Prostate gland (tissue), 2 donors: ENCODE data around the gene SLC49A4. TPM values are rescaled to one million over a fixed set of nuclear protein-coding genes. Genes with fewer than 3 reads are reported as not detected.

Experiments used
- DNase-seq: peaks from one replicate; pipeline ENCODE4 v3.0.0-alpha.2; 2019; ENCODE audit warnings: low spot score
- H3K27ac ChIP-seq, 2 donors: fragments of 200-600 bp; sonication (generic); 2 replicates each; pipeline ENCODE4 v1.5.1; 2017 to 2019
- H3K27me3 ChIP-seq: fragments of 200-600 bp; sonication (generic); replicated peaks from 2 replicates; pipeline ENCODE4 v1.5.1; 2019; ENCODE audit not compliant: insufficient read depth
- H3K36me3 ChIP-seq, 2 donors: fragments of 200-600 bp; sonication (generic); 1 replicate in 1 of 2; 2 replicates in 1 of 2; pipeline versions ENCODE4 v1.5.1 to v1.8.1; 2017 to 2019
- H3K4me1 ChIP-seq: fragments of 200-600 bp; sonication (generic); replicated peaks from 2 replicates; pipeline ENCODE4 v1.5.1; 2019
- H3K4me3 ChIP-seq, 2 donors: fragments of 200-600 bp; sonication (generic); 2 replicates each; pipeline ENCODE4 v1.5.1; 2017 to 2019
- H3K9me3 ChIP-seq: fragments of 200-600 bp; sonication (generic); 2 replicates; pipeline ENCODE4 v1.5.1; 2017
- CTCF ChIP-seq, 4 experiments: fragments of 200-600 bp in 2 of 4; fragments of 450-650 bp in 2 of 4; sonication (generic) in 2 of 4; IDR thresholded peaks; 1 replicate in 3 of 4; 2 replicates in 1 of 4; pipeline ENCODE4 v1.5.1; 2016 to 2019; ENCODE audit warnings: antibody characterized with exemption in 4 of 4, mild to moderate bottlenecking in 2 of 4, moderate library complexity in 2 of 4
- POLR2A ChIP-seq: fragments of 450-650 bp; IDR thresholded peaks from one replicate; pipeline ENCODE4 v1.6.1; 2016; ENCODE audit warnings: antibody characterized with exemption, mild to moderate bottlenecking
- POLR2AphosphoS5 ChIP-seq: sonication (generic); formaldehyde crosslinking; IDR thresholded peaks from one replicate; pipeline ENCODE4 v1.6.1; 2017; ENCODE audit warnings: antibody characterized with exemption
- WGBS: methylation state at CpG from one replicate; pipeline ENCODE4 v1.1.5; 2018; 5-methylcytosine and 5-hydroxymethylcytosine counted together
- intact Hi-C: fragments of 100-400 bp; cut with DNase I; formaldehyde crosslinking; loops from one replicate; pipeline ENCODE4 v1.14.2; 2022
- total RNA-seq, 2 donors: library from RNA; depleted of rRNA; stranded (reverse); fragments of >200 nt; gene quantifications; one replicate each; pipeline ENCODE4 v1.1.0, GENCODE V29; 2016

SLC49A4 gene
- total RNA-seq, 2 donors from 2014 or later, result 26.7 to 34.7 TPM

GRCh38 chr3:122864498-122864897 is 69.6 kb downstream of the SLC49A4 start:
- Histone ChIP-seq H3K9me3 (no peaks in the 10 kb centered on the region), H3K4me1 (no peaks in the 10 kb centered on the region), H3K4me3 (no peak overlapping the region), H3K27me3 (no peaks in the 10 kb centered on the region), H3K27ac (no peak overlapping the region), H3K36me3 (peaks cover 0 to 5% of the 10 kb centered on the region in 2 donors)
- no peak for DNase-seq
- TF ChIP-seq POLR2AphosphoS5 (no peak), CTCF (IDR thresholded peaks at IDR 0.05) (no peak), POLR2A (no peak)
- intact Hi-C loops, result no loop called here

DNA sequence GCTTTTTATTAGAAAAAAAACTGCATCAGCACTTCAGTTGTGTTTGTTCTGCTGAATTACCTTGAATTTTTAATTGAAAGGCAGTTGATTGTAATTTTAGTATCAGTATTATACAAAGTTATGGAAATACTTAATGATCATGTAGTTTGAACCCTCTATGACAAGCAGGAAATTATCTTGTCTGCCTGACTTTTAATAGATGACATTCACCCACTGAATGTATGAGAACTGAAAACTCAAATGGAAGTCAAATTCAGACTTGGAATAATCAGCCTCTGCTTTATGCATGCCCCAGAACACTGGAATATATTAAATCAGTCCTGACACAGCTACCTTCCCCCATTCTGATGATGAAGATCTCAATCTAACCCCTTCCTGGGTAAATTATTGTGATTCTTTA is 73.5 kb downstream of the SLC49A4 start:
- intact Hi-C loops, result no loop called here

GRCh38 chr3:122873741-122874515 is 79.1 kb downstream of the SLC49A4 start:
- DNase-seq, result no peak
- H3K4me1 ChIP-seq, result no peaks in the 10 kb centered on the region
- H3K4me3 ChIP-seq, result no peak overlapping the region
- intact Hi-C loops, result no loop called here
- H3K36me3 ChIP-seq, result no peaks in the 10 kb centered on the region
- no peaks in the 10 kb centered on the region for H3K27me3 ChIP-seq
- no peak for TF ChIP-seq POLR2AphosphoS5
- no peak for TF ChIP-seq CTCF (IDR thresholded peaks at IDR 0.05)
- no peak for TF ChIP-seq POLR2A
- H3K27ac ChIP-seq, result no peak overlapping the region
- WGBS, result 83% methylated on average over 9 of the region's 9 CpGs
- H3K9me3 ChIP-seq, result no peaks in the 10 kb centered on the region

More for the DNA sequence above, 73.5 kb downstream of the SLC49A4 start:
- no peaks in the 10 kb centered on the region for H3K27me3 ChIP-seq
- no peak overlapping the region for H3K27ac ChIP-seq
- no peaks in the 10 kb centered on the region for H3K36me3 ChIP-seq
- H3K9me3 ChIP-seq, result no peaks in the 10 kb centered on the region
- H3K4me1 ChIP-seq, result no peaks in the 10 kb centered on the region
- H3K4me3 ChIP-seq, result no peak overlapping the region
- TF ChIP-seq POLR2A (no peak), CTCF (IDR thresholded peaks at IDR 0.05) (no peak), POLR2AphosphoS5 (no peak)
- DNase-seq, result no peak

- TF ChIP-seq POLR2AphosphoS5, result no peak
- TF ChIP-seq POLR2A, result no peak
- no peak for TF ChIP-seq CTCF (IDR thresholded peaks at IDR 0.05)
- no peaks in the 10 kb centered on the region for H3K27me3 ChIP-seq
- H3K4me1 ChIP-seq, result no peaks in the 10 kb centered on the region
- H3K36me3 ChIP-seq, result no peaks in the 10 kb centered on the region
- no peak overlapping the region for H3K4me3 ChIP-seq
- DNase-seq, result no peak
- intact Hi-C loops, result no loop called here
- H3K27ac ChIP-seq, result no peak overlapping the region
- no peaks in the 10 kb centered on the region for H3K9me3 ChIP-seq
Measured at GRCh38 chr3:122875547-122876127, 80.8 kb downstream of the SLC49A4 start.

DNA sequence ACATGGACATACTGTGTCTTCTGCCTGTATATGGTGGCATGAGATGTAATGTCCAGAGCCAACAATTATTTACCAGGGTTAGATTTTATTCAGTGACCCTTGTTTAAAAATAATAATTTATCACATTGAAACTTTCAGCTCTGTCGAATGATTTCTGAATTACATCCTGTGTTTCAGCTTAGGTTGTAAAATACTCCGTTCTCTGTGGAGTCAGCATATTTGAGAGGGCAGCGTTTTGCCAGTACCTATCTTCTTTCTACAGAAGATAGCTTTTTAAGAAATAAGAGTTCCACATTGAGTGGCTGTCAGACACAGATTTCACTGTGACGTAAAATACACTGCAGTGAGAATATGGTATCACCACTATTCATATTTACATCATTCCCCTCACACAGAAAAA is 85.3 kb downstream of the SLC49A4 start:
- no peaks in the 10 kb centered on the region for H3K27me3 ChIP-seq
- WGBS, result 87% methylated on average over 4 of the region's 4 CpGs
- no peak overlapping the region for H3K27ac ChIP-seq
- H3K9me3 ChIP-seq, result no peaks in the 10 kb centered on the region
- H3K36me3 ChIP-seq, result no peaks in the 10 kb centered on the region
- no peak for TF ChIP-seq POLR2A
- TF ChIP-seq CTCF (IDR thresholded peaks at IDR 0.05), result no peak
- no peak for TF ChIP-seq POLR2AphosphoS5
- no peaks in the 10 kb centered on the region for H3K4me1 ChIP-seq
- DNase-seq, result no peak
- intact Hi-C loops, result no loop called here
- no peak overlapping the region for H3K4me3 ChIP-seq
